Gastrocnemius medialis (tissue), 4 donors: ENCODE results near the gene IL7R. TPM values are rescaled to one million over a fixed set of nuclear protein-coding genes. Genes with fewer than 3 reads are reported as not detected.

Experiments
- ATAC-seq, 2 donors: fragments of 150-250 bp; one replicate each; pipeline ENCODE4 v1.9.1; 2016
- DNase-seq, 2 donors: peaks; one replicate each; pipeline ENCODE4 v3.0.0-alpha.2; 2019
- H3K27ac ChIP-seq, 4 donors: fragments of 200-600 bp; sonication (generic); 1 replicate in 1 of 4; 2 replicates in 3 of 4; pipeline ENCODE4 v1.5.1; 2016 to 2018; ENCODE audit warnings: mild to moderate bottlenecking in 2 of 4, moderate library complexity in 1 of 4
- H3K27me3 ChIP-seq, 3 donors: fragments of 200-600 bp; sonication (generic) in 2 of 3; 1 replicate in 1 of 3; 2 replicates in 2 of 3; pipeline versions ENCODE4 v1.5.1 to v1.6.0; 2016 to 2019; ENCODE audit warnings: mild to moderate bottlenecking in 1 of 3, moderate library complexity in 1 of 3
- H3K36me3 ChIP-seq, 2 donors: fragments of 200-600 bp; sonication (generic) in 1 of 2; one replicate each; pipeline ENCODE4 v1.5.1; 2017 to 2018
- H3K4me1 ChIP-seq, 2 donors: fragments of 200-600 bp; sonication (generic) in 1 of 2; one replicate each; pipeline ENCODE4 v1.5.1; 2016 to 2017; ENCODE audit warnings: mild to moderate bottlenecking in 2 of 2
- H3K4me3 ChIP-seq, 4 donors: fragments of 200-600 bp; sonication (generic) in 3 of 4; 1 replicate in 1 of 4; 2 replicates in 3 of 4; pipeline ENCODE4 v1.5.1; 2016 to 2019; ENCODE audit warnings: mild to moderate bottlenecking in 2 of 4
- H3K9me3 ChIP-seq, 3 donors: fragments of 200-600 bp; sonication (generic) in 2 of 3; 1 replicate in 1 of 3; 2 replicates in 2 of 3; pipeline ENCODE4 v1.5.1; 2016 to 2019
- CTCF ChIP-seq, 5 experiments: fragments of 450-650 bp in 3 of 5; fragments of 200-600 bp in 2 of 5; sonication (generic) in 2 of 5; IDR thresholded peaks in 4 of 5; conservative IDR thresholded peaks in 1 of 5; 1 replicate in 4 of 5; 2 replicates in 1 of 5; pipeline ENCODE4 v1.5.1; 2016 to 2019; ENCODE audit warnings: antibody characterized with exemption in 5 of 5, mild to moderate bottlenecking in 3 of 5, moderate library complexity in 3 of 5
- POLR2A ChIP-seq, 2 donors: fragments of 450-650 bp; IDR thresholded peaks; one replicate each; pipeline ENCODE4 v1.6.1; 2017; ENCODE audit warnings: antibody characterized with exemption in 2 of 2, mild to moderate bottlenecking in 2 of 2, moderate library complexity in 2 of 2
- in situ Hi-C, 4 donors: fragments of 200-750 bp; cut with MboI; loops; one replicate each; pipeline versions ENCODE4 v1.15.0 to v1.8.0; 2017; ENCODE audit warnings: low sequenced_read_pairs in 4 of 4
- intact Hi-C: fragments of 100-400 bp; cut with DNase I; formaldehyde crosslinking; loops from one replicate; pipeline ENCODE4 v1.15.1; 2023; ENCODE audit warnings: low total_unique reads
- total RNA-seq, 4 donors: library from RNA; depleted of rRNA; stranded (reverse); fragments of >200 nt; gene quantifications; one replicate each; pipeline versions ENCODE4 v1.1.0 to v1.2.3, GENCODE V29; 2016

IL7R gene
- total RNA-seq, 4 donors from 2014 or later: 0.29 to 1.0 (median 0.72) TPM

GRCh38 chr5:35859101-35859661 is 2.5 kb downstream of the IL7R start:
- no peak for ATAC-seq
- H3K4me1 ChIP-seq: no peaks in the 10 kb centered on the region
- no peaks in the 10 kb centered on the region for H3K36me3 ChIP-seq
- H3K27ac ChIP-seq: no peak overlapping the region
- H3K27me3 ChIP-seq: no peaks in the 10 kb centered on the region
- H3K9me3 ChIP-seq: no peaks in the 10 kb centered on the region
- intact Hi-C loops: no loop called here
- in situ Hi-C loops: no loop called here
- no peak overlapping the region for H3K4me3 ChIP-seq
- no peak for DNase-seq
- TF ChIP-seq CTCF (IDR thresholded peaks at IDR 0.05 in 4 of 5, conservative IDR thresholded peaks at IDR 0.05 in 1 of 5) (no peak), POLR2A (IDR thresholded peaks at IDR 0.05) (no peak)

- no peak for ATAC-seq
- TF ChIP-seq POLR2A (IDR thresholded peaks at IDR 0.05) (no peak), CTCF (IDR thresholded peaks at IDR 0.05 in 4 of 5, conservative IDR thresholded peaks at IDR 0.05 in 1 of 5) (no peak)
- Histone ChIP-seq H3K27me3 (no peaks in the 10 kb centered on the region), H3K36me3 (no peaks in the 10 kb centered on the region), H3K4me3 (no peak overlapping the region), H3K4me1 (no peaks in the 10 kb centered on the region), H3K27ac (no peak overlapping the region), H3K9me3 (no peaks in the 10 kb centered on the region)
- intact Hi-C loops (no loop called here), in situ Hi-C loops (no loop called here)
- DNase-seq: no peak
These were observed 4.0 kb downstream of the IL7R start for GRCh38 chr5:35860686-35861085.

- no peak for DNase-seq
- ATAC-seq: no peak
- in situ Hi-C loops (no loop called here), intact Hi-C loops (no loop called here)
- H3K27me3 ChIP-seq: no peaks in the 10 kb centered on the region
- no peaks in the 10 kb centered on the region for H3K4me1 ChIP-seq
- H3K9me3 ChIP-seq: no peaks in the 10 kb centered on the region
- no peak for TF ChIP-seq CTCF (IDR thresholded peaks at IDR 0.05 in 4 of 5, conservative IDR thresholded peaks at IDR 0.05 in 1 of 5)
- TF ChIP-seq POLR2A (IDR thresholded peaks at IDR 0.05): no peak
- no peak overlapping the region for H3K27ac ChIP-seq
- no peak overlapping the region for H3K4me3 ChIP-seq
- H3K36me3 ChIP-seq: no peaks in the 10 kb centered on the region
These were observed 5.0 kb downstream of the IL7R start for GRCh38 chr5:35861718-35862117.

- H3K27ac ChIP-seq: no peak overlapping the region
- TF ChIP-seq CTCF (IDR thresholded peaks at IDR 0.05 in 4 of 5, conservative IDR thresholded peaks at IDR 0.05 in 1 of 5): no peak
- no peaks in the 10 kb centered on the region for H3K27me3 ChIP-seq
- intact Hi-C loops: no loop called here
- DNase-seq (no peak), ATAC-seq (no peak)
- H3K4me3 ChIP-seq: no peak overlapping the region
- no peaks in the 10 kb centered on the region for H3K9me3 ChIP-seq
- H3K4me1 ChIP-seq: no peaks in the 10 kb centered on the region
- in situ Hi-C loops: no loop called here
- H3K36me3 ChIP-seq: no peaks in the 10 kb centered on the region
These were observed 5.4 kb downstream of the IL7R start for GRCh38 chr5:35862126-35862525.

- TF ChIP-seq CTCF (IDR thresholded peaks at IDR 0.05 in 4 of 5, conservative IDR thresholded peaks at IDR 0.05 in 1 of 5): no peak
- Histone ChIP-seq H3K27me3 (no peaks in the 10 kb centered on the region), H3K4me3 (no peak overlapping the region), H3K9me3 (no peaks in the 10 kb centered on the region), H3K4me1 (no peaks in the 10 kb centered on the region), H3K27ac (no peak overlapping the region), H3K36me3 (no peaks in the 10 kb centered on the region)
- DNase-seq (no peak), ATAC-seq (no peak)
- intact Hi-C loops: no loop called here
- in situ Hi-C loops: no loop called here
These were observed 6.5 kb downstream of the IL7R start for GRCh38 chr5:35863159-35863558.
